Thyroid gland (tissue), 4 donors: ENCODE measurements around the gene TMA7.

Experiments
- POLR2A ChIP-seq, 2 donors: fragments of 450-650 bp; IDR thresholded peaks; one replicate each; pipeline ENCODE4 v1.6.1; 2017; ENCODE audit warnings: antibody characterized with exemption in 2 of 2, mild to moderate bottlenecking in 2 of 2, moderate library complexity in 1 of 2
- TF ChIP-seq, protein P1 (sequence below), 6 experiments: fragments of 200-600 bp in 3 of 6; fragments of 450-650 bp in 3 of 6; sonication (generic) in 3 of 6; IDR thresholded peaks; one replicate each; pipeline ENCODE4 v1.5.1; 2016 to 2019; ENCODE audit warnings: antibody characterized with exemption in 6 of 6, mild to moderate bottlenecking in 2 of 6, inconsistent platforms in 1 of 6, moderate library complexity in 1 of 6

DNA sequence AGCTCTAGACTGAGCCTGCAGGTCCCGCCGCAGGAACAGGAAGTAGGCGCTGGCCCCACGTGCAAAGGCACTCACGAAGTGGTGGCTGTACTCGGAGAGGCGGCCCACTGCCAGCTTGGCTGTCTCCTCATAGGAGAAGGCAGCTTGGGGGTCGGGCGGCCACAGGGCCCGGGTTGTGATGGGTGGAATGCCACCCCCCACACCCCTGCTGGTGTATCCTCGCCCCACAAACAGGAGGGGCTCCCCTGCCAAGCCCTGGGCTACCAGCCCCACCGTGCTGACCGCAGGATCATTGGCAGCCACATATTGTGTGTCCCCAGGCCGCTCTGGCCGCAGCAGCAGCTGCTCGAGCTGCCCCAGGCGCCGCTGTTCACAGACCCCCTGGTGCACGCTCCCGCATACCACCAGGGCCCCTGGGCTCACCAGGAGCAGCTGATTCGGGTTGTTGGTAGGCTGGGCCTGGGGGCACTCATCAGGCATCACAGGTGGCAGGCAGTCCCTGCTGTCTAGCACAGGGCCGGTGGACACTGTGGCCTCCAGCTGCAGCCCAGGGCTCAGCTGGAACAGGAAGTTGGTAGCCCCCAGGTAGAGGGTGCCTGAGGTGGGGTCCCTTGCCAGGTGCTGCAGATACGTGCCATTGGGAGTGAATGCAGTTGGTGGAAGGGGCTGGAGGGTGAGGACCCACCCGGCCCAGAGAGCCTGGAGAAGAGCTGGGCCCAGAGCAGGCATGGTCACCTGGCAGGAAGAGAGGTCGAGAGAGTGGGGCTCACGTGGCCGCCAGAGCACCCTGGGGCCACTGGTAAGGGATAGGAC is 16.0 kb upstream of the TMA7 start:
- TF ChIP-seq, protein P1, sequence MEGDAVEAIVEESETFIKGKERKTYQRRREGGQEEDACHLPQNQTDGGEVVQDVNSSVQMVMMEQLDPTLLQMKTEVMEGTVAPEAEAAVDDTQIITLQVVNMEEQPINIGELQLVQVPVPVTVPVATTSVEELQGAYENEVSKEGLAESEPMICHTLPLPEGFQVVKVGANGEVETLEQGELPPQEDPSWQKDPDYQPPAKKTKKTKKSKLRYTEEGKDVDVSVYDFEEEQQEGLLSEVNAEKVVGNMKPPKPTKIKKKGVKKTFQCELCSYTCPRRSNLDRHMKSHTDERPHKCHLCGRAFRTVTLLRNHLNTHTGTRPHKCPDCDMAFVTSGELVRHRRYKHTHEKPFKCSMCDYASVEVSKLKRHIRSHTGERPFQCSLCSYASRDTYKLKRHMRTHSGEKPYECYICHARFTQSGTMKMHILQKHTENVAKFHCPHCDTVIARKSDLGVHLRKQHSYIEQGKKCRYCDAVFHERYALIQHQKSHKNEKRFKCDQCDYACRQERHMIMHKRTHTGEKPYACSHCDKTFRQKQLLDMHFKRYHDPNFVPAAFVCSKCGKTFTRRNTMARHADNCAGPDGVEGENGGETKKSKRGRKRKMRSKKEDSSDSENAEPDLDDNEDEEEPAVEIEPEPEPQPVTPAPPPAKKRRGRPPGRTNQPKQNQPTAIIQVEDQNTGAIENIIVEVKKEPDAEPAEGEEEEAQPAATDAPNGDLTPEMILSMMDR (IDR thresholded peaks at IDR 0.05): no peak
- TF ChIP-seq POLR2A (IDR thresholded peaks at IDR 0.05): no peak
